ENCODE results near the gene FITM1.

DNA sequence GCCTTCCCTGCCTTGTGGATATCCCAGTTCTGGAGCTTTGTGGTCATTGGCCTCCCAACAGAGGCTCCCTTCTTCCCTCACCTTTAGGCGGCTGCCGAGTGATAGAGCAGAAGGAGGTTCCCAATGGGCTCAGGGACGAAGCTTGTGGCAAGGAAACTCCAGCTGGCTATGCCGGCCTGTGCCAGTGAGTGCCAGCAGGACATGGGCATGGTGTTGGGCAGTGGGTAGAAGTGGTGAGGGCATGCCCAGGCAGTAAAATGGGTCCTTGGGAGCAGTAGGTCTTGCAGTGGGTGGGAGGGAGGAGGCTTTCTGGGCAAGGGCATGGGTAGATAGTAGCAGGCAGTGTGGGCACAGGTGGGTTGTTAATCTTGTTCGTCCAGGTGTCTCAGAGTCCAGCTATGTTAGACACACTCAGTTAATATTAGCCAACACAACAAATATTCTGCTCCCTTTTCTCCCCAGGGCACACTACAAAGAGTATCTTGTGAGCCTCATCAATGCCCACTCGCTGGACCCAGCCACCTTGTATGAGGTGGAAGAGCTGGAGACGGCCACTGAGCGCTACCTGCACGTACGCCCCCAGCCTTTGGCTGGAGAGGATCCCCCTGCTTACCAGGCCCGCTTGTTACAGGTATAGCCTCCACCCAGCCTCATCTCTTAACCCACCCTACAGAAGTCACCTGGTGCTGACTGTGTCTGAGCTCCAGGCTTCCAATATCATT is 29.5 kb downstream of the FITM1 start:
- no peak for TF ChIP-seq POLR2A (IDR thresholded peaks at IDR 0.05)
- TF ChIP-seq, protein P1, sequence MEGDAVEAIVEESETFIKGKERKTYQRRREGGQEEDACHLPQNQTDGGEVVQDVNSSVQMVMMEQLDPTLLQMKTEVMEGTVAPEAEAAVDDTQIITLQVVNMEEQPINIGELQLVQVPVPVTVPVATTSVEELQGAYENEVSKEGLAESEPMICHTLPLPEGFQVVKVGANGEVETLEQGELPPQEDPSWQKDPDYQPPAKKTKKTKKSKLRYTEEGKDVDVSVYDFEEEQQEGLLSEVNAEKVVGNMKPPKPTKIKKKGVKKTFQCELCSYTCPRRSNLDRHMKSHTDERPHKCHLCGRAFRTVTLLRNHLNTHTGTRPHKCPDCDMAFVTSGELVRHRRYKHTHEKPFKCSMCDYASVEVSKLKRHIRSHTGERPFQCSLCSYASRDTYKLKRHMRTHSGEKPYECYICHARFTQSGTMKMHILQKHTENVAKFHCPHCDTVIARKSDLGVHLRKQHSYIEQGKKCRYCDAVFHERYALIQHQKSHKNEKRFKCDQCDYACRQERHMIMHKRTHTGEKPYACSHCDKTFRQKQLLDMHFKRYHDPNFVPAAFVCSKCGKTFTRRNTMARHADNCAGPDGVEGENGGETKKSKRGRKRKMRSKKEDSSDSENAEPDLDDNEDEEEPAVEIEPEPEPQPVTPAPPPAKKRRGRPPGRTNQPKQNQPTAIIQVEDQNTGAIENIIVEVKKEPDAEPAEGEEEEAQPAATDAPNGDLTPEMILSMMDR (IDR thresholded peaks at IDR 0.05) = no peak
